Measurements from ENCODE around the gene PPP2R3C. TPM values are rescaled to one million over a fixed set of nuclear protein-coding genes. Genes with fewer than 3 reads are reported as not detected.

PPP2R3C gene
- polyA plus RNA-seq, 6 donors from 2014 or later, result 50.6 to 78.1 (median 66.2) TPM

DNA sequence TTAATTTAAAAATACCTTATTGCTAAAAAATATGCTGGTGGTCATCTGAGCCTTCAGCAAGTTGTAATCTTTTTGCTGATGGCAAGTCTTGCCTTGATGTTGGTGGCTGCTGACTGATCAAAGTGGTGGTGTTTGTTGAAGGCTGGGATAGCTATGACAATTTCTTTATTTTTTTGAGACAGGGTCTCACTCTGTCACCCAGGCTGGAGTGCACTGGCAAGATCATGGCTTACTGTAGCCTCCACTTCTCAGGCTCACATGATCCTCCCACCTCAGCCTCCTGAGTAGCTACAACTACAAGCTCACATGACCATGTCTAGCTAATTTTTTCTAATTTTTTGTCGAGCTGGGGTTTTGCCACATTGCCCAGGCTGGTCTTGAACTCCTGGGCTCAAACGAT lies 25.4 kb upstream of the PPP2R3C start:
- Mint-ChIP-seq H3K4me1 (peaks cover 0 to 11% (median 0%) of the 10 kb centered on the region in 3 donors), H3K27ac (peak overlapping the region in 1 of 6 donors; percentile 27), H3K4me3 (no peak overlapping the region), H3K9me3 (no peaks in the 10 kb centered on the region), H3K36me3 (no peaks in the 10 kb centered on the region), H3K27me3 (no peaks in the 10 kb centered on the region)
- ATAC-seq (ENCODE audit: low read depth in 2 of 2) (no peak), DNase-seq (no peak)

DNA sequence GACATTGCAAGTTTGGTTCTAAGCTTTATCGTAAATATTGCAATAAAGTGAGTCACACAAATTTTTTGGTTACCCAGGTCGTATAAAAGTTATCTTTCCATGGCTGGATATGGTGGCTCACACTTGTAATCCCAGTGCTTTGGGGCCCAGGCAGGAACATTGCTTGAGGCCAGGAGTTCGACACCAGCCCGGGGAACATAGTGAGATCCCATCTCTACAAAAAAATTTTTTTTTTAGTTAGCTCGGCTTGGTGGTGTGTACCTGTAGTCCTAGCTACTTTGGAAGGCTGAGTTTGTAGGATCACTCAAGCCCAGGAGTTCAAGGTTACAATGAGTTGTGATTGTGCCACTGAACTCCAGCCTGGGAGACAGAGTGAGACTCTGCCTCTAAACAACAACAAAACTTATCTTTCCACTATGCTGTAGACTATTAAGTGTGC lies 24.9 kb upstream of the PPP2R3C start:
- Mint-ChIP-seq H3K27me3 (no peaks in the 10 kb centered on the region), H3K9me3 (no peaks in the 10 kb centered on the region), H3K27ac (peak overlapping the region in 1 of 6 donors; percentile 20), H3K36me3 (no peaks in the 10 kb centered on the region), H3K4me3 (no peak overlapping the region), H3K4me1 (peaks cover 0 to 11% (median 0%) of the 10 kb centered on the region in 3 donors)
- ATAC-seq (ENCODE audit: low read depth in 2 of 2), result no peak
- DNase-seq, result no peak

- H3K27me3 Mint-ChIP-seq, result no peaks in the 10 kb centered on the region
- DNase-seq (no peak), ATAC-seq (ENCODE audit: low read depth in 2 of 2) (no peak)
- no peaks in the 10 kb centered on the region for H3K36me3 Mint-ChIP-seq
- peaks cover 0 to 5% (median 0%) of the 10 kb centered on the region in 3 donors for H3K4me1 Mint-ChIP-seq
- no peak overlapping the region for H3K27ac Mint-ChIP-seq
- no peak overlapping the region for H3K4me3 Mint-ChIP-seq
- H3K9me3 Mint-ChIP-seq, result no peaks in the 10 kb centered on the region
Measured at GRCh38 chr14:35144029-35144428, 22.2 kb upstream of the PPP2R3C start.

DNA sequence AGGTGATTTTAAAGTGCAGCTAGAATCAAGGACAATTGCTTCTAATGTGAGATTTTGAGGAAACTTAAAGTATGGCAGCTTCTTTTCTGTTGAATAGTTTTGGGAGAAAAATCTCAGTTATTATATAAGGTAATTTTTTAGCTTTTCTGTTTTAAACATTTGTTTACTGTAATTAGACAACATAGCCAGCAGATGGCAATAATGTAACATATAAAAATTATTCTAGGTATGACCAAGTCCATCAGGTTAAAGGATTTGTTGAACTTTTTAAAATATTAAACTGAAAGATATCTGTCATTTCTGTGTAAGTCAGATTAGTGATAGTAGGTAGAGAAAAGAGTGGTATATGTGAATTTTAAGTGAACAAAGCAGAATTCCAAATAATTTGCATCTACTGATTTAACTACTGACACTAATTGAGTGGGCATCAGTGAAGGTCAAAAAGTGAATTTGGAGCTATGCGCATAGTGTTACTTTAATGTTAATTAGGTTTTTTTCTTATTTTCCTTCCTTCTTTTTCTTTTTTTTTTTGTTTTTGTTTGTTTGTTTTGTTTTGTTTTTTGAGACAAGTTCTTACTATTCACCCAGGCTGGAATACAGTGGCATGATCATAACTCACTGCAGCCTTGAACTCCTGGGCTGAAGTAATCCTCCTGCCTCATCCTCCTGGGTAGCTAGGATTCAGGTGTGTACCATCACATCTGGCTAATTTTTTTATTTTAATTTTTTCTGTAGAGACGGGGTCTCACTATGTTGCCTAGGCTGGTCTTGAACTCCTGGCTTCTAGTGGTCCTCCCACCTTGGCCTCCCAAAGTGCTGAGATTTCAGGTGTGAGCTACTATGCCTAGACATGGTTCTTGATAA lies 19.2 kb upstream of the PPP2R3C start:
- ATAC-seq (ENCODE audit: low read depth in 2 of 2) (no peak), DNase-seq (peak; percentile 22)
- Mint-ChIP-seq H3K4me1 (peaks cover 0 to 6% (median 3%) of the 10 kb centered on the region in 3 donors), H3K4me3 (no peak overlapping the region), H3K36me3 (peaks cover 0 to 2% of the 10 kb centered on the region in 2 donors), H3K9me3 (no peaks in the 10 kb centered on the region), H3K27ac (peak overlapping the region in 1 of 6 donors; percentile 18), H3K27me3 (no peaks in the 10 kb centered on the region)

- no peak overlapping the region for H3K4me3 Mint-ChIP-seq
- peak overlapping the region in 4 of 6 donors; percentile 16 to 38 (median 34) for H3K27ac Mint-ChIP-seq
- ATAC-seq (ENCODE audit: low read depth in 2 of 2) (no peak), DNase-seq (no peak)
- no peaks in the 10 kb centered on the region for H3K9me3 Mint-ChIP-seq
- peaks cover 0 to 8% (median 3%) of the 10 kb centered on the region in 3 donors for H3K4me1 Mint-ChIP-seq
- peaks cover 2 to 4% of the 10 kb centered on the region in 2 donors for H3K36me3 Mint-ChIP-seq
- no peaks in the 10 kb centered on the region for H3K27me3 Mint-ChIP-seq
Measured at GRCh38 chr14:35138585-35138984, 16.8 kb upstream of the PPP2R3C start.

DNA sequence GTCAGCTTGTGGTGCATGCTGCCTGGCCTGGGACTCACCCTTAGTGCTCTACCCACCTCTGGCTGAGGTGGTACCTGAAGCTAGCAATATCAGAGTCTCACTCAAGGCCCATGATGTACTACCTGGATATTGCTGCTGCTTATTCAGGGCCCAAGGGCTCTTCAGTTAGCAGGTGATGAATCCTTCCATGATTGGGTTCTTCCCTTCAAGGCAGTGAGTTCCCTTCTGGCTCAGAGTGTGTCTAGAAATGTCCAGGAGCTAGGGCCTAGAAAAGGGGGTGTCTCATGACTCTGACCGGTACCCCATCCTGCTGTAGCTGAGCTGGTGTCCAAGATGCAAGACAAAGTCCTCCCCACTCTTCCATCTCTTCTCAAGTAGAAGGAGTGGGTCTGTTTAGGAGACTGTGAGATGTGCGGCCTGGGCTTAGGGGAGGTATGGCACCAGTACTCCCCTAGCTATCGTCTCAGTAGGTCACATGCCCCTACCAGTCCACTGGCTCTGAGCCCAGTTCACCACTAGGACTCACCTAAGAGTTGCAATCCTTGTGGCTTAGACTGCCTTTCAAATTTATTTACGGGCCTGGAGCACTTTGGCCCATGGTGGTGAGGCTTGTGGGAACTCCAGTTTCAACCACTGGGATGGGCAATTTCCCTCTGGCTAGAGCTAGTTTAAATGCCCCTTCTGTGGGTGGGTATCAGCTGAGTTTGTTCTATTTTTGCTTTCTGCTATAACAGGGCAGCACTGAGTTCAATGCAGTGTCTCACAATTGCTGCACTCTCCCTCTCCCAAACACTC lies 12.7 kb upstream of the PPP2R3C start:
- Mint-ChIP-seq H3K4me3 (peak overlapping the region in 1 of 8 donors; percentile 57), H3K4me1 (peaks cover 0 to 8% (median 3%) of the 10 kb centered on the region in 3 donors), H3K27me3 (no peaks in the 10 kb centered on the region), H3K36me3 (peaks cover 10 to 15% of the 10 kb centered on the region in 2 donors), H3K9me3 (peaks cover 0 to 5% (median 0%) of the 10 kb centered on the region in 7 donors), H3K27ac (peak overlapping the region in 2 of 6 donors; percentile 39 to 49)
- ATAC-seq (ENCODE audit: low read depth in 2 of 2) (no peak), DNase-seq (no peak)

- H3K4me1 Mint-ChIP-seq, result peaks cover under 1 to 8% (median 5%) of the 10 kb centered on the region in 3 donors
- ATAC-seq (ENCODE audit: low read depth in 2 of 2) (no peak), DNase-seq (no peak)
- peaks cover 10 to 15% of the 10 kb centered on the region in 2 donors for H3K36me3 Mint-ChIP-seq
- no peaks in the 10 kb centered on the region for H3K27me3 Mint-ChIP-seq
- peak overlapping the region in 3 of 6 donors; percentile 39 to 64 (median 49) for H3K27ac Mint-ChIP-seq
- H3K4me3 Mint-ChIP-seq, result peak overlapping the region in 2 of 8 donors; percentile 38 to 57
- peaks cover 0 to 5% (median 0%) of the 10 kb centered on the region in 7 donors for H3K9me3 Mint-ChIP-seq
Measured at GRCh38 chr14:35133542-35134328, 11.9 kb upstream of the PPP2R3C start.

DNA sequence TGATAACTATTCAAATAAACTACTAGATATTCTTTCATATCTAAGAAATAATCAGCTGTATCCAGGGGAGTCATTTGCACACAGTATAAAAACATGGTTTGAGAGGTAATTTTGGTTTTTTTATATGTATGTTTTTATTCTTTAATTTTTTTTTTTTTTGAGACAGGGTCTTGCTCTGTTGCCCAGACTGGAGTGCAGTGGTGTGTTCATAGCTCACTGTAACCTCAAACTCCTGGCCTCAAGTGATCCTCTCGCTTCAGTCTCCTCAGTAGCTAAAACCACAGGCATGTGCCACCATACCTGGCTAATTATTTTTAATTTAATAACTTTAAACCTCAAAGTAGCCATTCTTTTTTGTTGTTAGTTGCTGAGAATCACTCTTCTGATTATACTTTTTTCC lies 2.3 kb upstream of the PPP2R3C start:
- Mint-ChIP-seq H3K4me3 (peak overlapping the region in 4 of 8 donors; percentile 97 to 99 (median 98)), H3K36me3 (peaks cover 0 to 4% of the 10 kb centered on the region in 2 donors), H3K27ac (peak overlapping the region in 1 of 6 donors; percentile 100), H3K27me3 (no peaks in the 10 kb centered on the region), H3K9me3 (no peaks in the 10 kb centered on the region), H3K4me1 (peaks cover 22 to 66% (median 52%) of the 10 kb centered on the region in 3 donors)
- no peak for DNase-seq
- ATAC-seq (ENCODE audit: low read depth in 2 of 2), result no peak

GRCh38 chr14:35123388-35123703 lies 1.6 kb upstream of the PPP2R3C start:
- H3K4me1 Mint-ChIP-seq, result peaks cover 22 to 64% (median 58%) of the 10 kb centered on the region in 3 donors
- H3K36me3 Mint-ChIP-seq, result peaks cover 0 to 4% of the 10 kb centered on the region in 2 donors
- no peaks in the 10 kb centered on the region for H3K9me3 Mint-ChIP-seq
- peak overlapping the region; percentile 96 to 100 (median 99) for H3K4me3 Mint-ChIP-seq
- H3K27me3 Mint-ChIP-seq, result no peaks in the 10 kb centered on the region
- no peak for ATAC-seq (ENCODE audit: low read depth in 2 of 2)
- no peak for DNase-seq
- peak overlapping the region; percentile 100 for H3K27ac Mint-ChIP-seq

GRCh38 chr14:35122696-35123387 lies 1.1 kb upstream of the PPP2R3C start:
- DNase-seq, result no peak
- no peaks in the 10 kb centered on the region for H3K27me3 Mint-ChIP-seq
- no peaks in the 10 kb centered on the region for H3K9me3 Mint-ChIP-seq

GRCh38 chr14:35121026-35121886 lies 534 bp downstream of the PPP2R3C start:
- Mint-ChIP-seq H3K36me3 (peaks cover 0 to 5% of the 10 kb centered on the region in 2 donors), H3K4me3 (peak overlapping the region; percentile 96 to 100 (median 99)), H3K27ac (peak overlapping the region; percentile 100), H3K4me1 (peaks cover 34 to 71% (median 69%) of the 10 kb centered on the region in 3 donors), H3K27me3 (no peaks in the 10 kb centered on the region), H3K9me3 (no peaks in the 10 kb centered on the region)
- DNase-seq (no peak), ATAC-seq (ENCODE audit: low read depth in 2 of 2) (no peak)

More at GRCh38 chr14:35122696-35123387, 1.1 kb upstream of the PPP2R3C start:
- peaks cover 26 to 64% (median 60%) of the 10 kb centered on the region in 3 donors for H3K4me1 Mint-ChIP-seq
- H3K27ac Mint-ChIP-seq, result peak overlapping the region; percentile 100
- ATAC-seq (ENCODE audit: low read depth in 2 of 2), result no peak
- H3K4me3 Mint-ChIP-seq, result peak overlapping the region; percentile 96 to 100 (median 99)
- H3K36me3 Mint-ChIP-seq, result peaks cover 0 to 4% of the 10 kb centered on the region in 2 donors

All from naive B cell (primary cell).